HG03039 (cell line): Measurements from ENCODE around the gene C19orf38.
A peak's percentile ranks its signal among the peaks of the same experiment; 100 is the strongest.
"Not testable (repeated sequence)": the region's sequence is repeated elsewhere in the genome, so short reads cannot be mapped to it uniquely, and the experiment has no call there.

Source experiments
- ATAC-seq: cut with Tn5 transposase; IDR thresholded peaks from one replicate; pipeline ENCODE4 v1.9.1; 2021; ENCODE audit warnings: mild to moderate bottlenecking, moderate library complexity; ENCODE audit not compliant: unreplicated experiment

The C19orf38 gene

DNA sequence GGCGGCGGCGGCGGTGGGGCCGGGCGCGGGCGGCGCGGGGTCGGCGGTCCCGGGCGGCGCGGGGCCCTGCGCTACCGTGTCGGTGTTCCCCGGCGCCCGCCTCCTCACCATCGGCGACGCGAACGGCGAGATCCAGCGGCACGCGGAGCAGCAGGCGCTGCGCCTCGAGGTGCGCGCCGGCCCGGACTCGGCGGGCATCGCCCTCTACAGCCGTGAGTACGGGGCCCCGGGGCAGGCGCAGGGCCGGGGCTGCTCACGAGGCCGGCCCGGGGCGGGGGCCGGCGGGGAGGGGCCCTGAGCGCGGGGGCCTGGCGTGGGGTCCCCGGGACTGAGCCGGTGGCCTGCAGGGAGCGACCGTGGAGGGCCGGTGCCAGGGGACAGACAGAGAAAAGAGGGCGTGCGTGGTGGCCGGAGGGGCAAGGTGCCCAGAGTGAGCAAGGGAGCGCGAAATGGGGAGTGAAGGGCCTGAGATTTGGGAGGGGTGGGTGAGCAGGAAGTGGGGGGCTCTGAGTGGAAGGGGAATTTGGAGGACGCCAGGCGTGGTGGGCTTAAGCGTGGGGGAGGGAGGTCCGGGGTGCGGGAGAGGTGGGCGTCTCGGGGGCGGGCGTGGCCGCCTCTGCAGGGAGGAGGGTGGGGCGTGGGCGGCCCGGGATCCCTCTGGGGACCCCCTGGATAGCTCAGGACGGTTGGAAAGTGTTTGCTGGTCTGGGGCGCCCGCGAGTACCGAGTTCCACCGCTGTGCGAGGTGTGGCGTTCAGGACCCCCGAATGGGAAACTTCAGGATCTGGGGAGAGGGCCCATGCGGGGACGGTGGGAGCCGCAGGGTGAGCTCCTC is 23.7 kb downstream of the C19orf38 start:
- ATAC-seq, result peak; percentile 13

DNA sequence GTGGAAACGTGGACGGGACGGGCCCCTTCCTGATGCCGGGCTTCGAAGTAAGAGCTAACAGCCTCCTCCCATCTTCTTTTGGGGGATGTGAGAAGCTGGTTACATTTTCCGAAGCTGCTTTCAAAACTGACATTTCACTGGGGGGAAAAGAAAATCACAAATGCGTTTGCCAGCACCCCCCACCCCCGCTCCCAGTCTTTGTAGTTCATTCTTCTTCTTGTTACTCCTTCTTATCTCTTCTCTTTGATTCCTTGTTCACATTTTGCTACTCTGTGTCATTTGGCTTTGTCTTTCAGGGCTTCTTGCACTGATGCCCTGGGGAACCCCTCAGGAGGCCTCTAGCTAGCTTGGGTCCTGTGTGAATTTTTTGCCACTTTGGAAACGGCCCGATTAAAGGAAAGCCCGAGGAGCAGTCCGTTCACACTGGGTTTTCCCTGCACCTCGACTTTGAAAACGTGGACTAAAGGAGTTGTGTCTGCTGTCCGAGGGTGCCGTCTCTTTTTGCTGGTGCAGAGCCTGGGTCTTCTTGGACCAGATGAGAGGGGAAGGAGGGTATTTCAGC is 24.4 kb downstream of the C19orf38 start:
- no peak for ATAC-seq

DNA sequence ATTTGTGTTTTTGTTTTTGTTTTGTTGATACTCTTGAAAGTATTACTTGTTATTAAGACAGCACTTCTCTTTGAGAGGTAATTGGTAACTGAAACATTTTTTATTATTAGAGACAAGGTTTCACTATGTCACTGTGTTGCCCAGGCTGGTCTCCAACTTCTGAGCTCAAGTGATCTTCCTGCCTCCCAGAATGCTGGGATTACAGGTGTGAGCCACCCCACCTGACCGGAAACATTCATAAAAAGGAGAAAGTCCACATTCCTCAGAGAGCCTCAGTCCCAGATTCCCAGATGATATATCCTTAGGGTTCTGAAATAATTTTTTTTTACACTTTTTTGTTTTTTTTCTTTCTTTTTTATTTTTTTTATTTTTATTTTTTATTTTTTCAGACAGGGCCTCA is 25.8 kb downstream of the C19orf38 start:
- ATAC-seq, result no peak

DNA sequence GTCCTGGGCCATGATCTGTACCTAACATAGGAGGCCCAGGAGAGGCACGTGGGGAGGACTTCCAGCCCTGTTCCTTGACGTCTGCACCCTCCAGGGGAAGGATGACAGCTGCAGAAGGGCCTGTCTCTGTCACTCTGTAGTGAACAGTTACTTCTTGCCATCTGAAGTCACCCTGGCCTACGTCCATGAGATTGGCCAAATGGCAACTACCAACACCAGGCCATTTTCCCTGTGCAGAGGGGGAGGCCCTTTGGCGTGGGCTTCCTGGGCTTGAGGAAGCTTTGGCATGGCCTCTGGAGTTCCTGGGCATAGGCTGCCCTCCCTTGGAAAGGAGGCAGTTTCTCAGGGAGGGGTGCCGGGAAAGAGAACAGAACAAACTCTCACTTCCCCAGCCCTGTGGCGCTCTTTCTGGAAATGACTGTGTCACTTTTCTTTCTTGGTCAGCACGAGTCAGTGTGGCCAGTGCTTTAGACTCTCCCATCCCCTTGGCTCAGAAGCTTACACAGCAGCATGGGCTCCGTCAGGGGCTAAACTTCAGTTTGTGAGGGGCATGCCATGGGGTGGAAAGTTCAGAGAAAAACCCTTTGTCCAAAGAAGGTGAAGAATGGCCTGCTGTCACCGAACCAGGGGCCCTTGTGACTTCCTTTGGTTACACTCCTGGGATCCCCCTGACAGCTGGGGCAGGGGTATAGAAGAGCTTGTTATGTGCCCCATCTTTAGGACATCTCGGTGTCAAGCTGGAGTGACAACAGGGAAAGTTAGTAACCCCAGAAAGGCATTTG is 28.4 kb downstream of the C19orf38 start:
- peak; percentile 45 for ATAC-seq

DNA sequence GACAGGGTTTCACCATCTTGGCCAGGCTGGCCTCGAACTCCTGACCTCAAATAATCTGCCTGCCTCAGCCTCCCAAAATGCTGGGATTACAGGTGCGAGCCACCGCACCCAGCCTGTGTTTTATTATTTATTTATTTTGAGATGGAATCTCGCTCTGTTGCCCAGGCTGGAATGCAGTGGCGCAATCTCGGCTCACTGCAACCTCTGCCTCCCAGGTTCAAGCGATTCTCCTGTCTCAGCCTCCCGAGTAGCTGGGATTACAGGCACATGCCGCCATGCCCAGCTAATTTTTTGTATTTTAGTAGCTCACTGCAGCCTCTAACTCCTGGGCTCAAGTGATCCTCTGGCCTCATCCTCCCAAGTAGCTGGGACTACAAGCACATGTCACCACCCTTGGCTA is 29.4 kb downstream of the C19orf38 start:
- not testable (repeated sequence) for ATAC-seq

DNA sequence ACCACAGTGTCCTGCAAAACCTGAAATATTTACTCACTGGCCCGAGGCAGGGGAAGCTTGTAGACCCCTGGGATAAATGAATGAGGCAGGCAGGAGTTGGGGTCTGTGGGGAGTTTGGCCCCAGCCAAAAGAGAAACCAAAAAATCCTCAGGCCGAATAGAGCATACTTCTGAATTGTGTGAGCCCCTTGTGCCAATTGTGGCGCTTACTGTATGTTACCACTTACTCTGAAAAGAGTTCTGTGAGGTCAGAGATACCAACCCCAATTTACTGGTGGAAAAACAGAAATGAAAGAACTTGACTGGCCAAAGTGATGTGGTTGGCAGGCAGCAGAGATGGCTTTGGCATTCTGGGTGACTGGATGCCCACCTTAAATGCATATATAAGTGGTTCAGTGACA is 30.0 kb downstream of the C19orf38 start:
- no peak for ATAC-seq

DNA sequence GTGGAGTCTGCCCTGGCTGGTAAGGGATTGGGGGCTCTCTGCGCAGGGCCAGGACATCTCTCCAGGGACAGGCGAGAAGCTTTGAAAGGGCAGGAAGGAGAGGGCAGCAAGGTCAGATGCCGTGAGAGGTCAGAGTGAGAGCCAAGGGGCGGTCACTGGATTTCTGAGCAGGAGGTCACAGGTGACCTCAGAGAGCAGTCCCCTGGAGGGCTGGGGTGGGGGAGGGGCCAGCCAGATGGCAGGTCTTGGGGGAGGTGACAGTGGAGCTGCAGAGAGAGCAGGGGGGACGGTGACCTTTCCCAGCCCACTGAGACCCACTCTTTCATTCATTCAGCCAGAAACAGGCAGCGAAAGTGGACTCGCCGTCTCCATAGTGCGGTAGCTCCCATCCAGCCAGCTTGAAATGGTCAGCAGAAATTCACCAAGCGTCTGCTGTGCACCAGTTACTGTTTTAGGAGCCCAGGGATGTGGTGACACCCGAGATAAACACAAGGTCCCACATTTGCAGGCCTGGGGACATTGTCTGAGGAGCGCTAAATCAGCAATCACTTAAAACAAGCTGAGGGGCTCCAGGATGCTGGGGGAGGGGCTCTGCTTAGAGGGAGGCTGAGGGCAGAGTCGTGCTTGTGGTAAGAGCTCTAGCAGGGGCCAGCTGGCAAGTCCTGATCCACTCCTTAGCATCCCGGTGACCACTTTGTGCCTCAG is 33.3 kb downstream of the C19orf38 start:
- ATAC-seq, result no peak

DNA sequence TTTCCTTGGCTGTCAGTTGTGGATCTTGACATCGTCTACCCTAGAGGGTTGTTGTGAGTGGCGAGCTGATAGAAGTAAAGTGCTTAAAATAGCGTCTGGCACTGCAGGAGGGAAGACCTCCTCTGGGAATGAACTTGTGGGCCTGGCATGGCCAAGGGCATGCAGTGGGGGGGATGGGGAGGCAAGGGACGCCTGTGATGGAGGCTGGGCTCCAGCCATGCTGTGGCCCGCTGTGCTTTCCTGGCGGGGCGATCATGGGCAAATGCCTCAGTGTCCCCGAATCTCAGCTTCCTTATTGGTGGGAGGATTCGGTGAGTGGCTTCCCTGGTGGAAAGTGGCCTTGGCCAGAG is 33.9 kb downstream of the C19orf38 start:
- ATAC-seq, result no peak

DNA sequence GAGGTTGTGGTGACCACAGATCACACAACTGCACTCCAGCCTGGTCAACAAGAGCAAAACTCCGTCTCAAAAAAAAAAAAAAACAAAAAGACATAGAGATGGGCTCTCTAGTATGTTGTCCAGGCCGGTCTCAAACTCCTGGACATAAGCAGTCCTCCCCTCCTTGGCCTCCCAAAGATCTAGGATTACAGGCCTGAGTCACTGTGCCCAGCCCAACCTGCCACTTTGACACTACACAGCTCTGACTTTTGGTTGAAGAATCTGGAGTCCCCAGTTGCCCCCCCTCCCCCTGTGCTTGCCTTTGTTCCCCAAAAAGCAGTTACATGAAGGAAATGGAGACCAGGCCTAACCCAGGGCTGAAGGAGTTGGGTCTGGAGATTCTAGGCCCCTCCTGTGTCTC is 36.1 kb downstream of the C19orf38 start:
- ATAC-seq, result no peak

DNA sequence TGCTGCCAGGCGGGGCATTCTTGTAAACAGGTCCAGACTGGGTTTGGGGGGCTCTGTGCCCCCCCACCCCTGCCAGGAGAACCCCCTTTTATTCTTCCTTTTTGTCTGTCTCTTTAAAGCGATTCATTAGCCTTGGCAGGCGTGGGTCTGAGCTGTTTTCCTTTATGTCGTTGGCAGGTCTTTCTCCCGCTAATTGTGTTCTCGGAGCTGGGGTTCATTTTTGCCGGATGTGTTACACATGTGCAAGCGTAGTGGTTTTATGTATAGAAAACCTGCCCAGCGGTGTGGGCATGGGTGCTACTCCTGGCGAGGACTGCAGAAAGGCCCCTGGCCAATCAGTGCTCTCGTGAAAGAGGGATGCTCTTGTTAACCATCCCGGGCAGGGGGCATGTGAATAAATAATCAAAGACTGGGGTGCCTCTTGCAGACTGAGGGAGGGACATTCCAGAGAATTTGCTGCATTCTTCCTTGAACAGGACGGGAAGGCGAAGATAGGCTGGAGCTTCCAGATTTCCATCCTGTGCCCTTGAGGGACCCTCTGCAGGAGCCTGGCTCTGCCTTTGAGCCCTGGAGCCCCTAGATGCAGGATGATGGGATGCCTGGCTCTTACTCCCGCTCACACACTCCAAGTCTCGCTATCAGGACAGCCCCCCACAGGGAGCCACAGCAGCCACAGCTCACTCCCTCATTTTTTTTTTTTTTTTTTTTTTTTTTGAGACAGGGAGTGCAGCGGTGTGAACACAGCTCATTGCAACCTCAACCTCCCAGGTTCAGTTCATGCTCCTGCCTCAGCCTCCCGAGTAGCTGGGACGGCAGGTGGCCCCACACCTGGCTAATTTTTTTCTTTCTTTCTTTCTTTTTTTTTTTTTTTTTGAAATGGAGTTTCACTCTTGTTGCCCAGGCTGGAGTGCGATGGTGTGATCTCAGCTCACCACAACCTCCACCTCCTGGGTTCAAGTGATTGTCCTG is 37.3 kb downstream of the C19orf38 start:
- no peak for ATAC-seq

DNA sequence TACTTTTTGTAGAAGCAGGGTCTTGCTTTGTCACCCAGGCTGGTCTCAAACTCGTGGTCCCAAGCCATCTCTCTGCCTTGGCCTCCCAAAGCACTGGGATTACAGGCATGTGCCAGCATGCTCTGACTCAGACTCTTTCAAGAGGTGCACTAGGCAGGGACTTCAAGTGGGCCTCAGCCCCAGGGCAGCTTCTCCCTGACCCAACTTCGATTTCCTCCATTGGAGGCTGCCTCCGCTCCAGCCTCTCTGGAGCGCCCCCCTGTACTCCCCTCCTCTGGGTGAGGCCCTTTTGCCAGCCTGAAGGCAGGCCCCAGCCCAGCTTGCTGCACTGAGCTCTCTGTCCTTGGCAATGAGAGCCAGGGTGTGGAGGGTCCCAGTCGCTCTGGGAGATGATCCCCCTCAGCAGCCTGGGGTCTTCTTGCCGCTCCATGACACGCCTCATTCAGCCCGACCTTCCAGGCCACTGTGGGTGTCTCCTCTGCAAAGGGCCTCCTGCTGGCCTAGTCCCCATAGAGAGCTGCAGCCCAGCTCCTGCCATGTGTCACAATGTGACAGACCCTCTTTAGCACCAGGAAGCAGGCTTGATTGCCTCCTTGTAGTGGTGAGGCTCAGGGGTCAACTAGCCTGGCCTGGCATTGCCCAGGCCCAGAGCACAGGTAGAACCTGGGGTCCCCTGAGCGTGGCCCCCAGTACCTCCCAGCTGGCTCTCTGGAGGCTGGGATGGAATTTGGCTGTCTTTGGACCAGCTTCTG is 39.6 kb downstream of the C19orf38 start:
- no peak for ATAC-seq

DNA sequence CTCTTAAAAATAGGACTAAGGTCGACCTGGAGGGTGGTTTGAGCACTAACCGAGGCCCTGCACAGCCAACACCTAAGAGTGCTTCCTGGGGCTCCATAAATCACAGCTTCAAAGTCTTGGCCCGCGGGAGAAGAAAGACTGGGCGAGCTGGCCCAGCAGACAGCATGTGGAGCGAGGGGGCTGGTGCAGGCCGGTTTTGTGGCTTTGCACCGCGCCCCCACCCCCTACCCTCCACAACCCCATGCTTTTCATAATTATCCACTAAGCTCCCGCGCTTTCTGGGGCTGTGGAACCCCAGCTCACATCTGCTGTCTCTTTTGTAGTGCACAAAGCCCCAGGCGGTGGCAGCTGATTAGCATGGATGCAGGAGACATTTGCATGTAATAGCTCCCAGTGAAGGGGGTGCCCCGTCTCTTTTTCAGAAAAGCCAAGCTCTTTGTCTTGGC is 40.2 kb downstream of the C19orf38 start:
- no peak for ATAC-seq

DNA sequence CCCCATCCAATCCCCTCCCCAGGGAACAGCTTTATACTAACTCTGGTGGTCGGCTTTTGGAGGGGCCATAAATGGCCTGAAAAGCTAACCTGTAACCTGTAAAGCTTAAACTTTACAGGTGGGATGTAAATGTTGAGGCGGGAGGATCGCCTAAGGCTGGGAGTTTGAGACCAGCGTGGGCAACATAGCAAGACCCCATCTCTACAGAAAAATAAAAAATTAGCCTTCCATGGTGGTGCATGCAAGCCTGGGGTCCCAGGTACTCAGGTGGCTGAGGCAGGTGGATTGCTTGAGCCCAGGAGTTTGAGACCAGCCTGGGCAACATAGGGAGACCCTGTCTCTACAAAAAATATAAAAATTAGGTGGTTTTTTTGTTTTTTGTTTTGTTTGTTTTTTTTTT is 41.7 kb downstream of the C19orf38 start:
- ATAC-seq, result no peak

DNA sequence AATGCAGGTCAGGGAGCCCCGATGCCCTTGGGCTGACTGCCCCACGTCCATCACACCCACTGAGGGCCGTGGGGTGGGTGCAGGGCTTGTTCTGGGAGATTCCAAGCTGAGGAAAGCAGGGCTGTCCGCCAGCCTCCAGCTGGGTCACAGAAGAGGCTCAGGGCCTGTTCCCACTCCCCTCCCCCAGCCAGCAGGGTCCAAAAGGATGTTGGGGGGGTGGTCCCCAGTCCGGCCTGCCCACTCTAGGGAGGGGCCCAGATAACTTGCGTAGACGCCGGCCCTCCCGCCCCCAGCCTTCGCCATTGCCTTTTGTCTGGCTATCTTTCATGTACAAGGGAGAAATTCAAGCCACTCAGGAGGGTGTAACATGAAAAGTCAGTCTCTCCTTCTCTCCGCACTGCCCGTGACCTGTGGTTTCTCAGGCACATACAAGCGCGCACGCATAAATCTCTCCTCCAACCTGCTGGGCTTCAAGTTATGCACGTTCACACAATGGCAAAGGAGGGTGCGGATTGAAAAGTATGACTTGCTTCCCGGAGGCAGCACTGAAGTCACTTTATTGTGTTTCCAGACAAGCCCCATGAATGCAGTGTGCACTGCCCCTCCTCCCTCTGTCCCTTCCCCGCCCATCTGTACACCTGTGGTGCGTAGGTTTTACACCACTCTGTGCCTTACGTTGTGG is 43.3 kb downstream of the C19orf38 start:
- ATAC-seq, result no peak

DNA sequence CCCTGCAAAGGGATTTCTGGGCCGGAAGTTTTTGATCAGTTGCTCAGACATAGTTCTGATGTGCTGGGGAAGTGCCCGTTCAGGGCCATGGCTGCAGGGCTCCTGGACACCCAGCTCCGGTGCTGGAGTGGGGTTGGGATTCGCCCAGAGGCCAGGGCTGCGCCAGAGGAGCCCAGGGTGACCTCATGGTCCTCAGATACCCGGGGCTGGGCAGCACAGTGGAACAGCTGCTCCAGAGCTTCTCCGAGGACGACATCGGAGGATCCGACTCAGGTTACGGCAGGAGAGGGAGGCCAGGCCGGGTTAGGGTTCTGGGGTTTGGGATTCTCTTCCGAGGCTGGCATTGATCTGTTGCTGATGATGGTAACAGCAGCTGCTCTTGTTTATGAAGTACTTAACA is 44.0 kb downstream of the C19orf38 start:
- ATAC-seq, result no peak

DNA sequence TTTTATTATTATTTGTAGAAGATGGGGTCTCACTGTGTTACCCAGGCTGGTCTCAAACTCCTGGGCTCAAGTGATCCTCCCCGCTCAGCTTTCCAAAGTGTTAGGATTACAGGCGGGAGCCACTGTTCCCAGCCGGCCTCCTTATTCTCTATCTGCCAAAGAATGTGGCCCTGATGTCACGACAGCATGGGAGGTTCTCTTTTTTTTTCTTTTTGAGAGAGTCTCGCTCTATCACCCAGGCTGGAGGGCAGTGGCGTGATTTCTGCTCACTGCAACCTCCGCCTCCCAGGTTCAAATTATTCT is 46.6 kb downstream of the C19orf38 start:
- ATAC-seq, result no peak

DNA sequence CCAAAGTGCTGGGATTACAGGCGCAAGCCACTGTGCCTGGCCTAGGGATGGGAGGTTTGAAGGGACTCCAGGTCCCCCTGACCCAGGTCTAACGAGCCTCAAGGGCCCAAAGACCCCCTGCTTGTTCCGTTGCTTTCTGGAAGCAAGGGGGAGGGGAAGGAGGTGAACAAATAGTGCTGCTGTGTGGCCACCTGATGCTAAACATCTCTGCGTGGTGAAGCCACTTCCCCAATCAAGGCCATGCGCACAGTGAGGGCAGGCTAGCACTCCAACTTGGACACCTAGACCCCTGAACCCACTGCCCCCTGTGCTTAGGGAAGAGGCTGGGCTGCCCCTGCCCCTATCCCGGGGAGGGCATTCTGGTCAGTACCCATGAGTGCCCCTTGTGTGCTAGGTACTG is 47.1 kb downstream of the C19orf38 start:
- ATAC-seq, result no peak

DNA sequence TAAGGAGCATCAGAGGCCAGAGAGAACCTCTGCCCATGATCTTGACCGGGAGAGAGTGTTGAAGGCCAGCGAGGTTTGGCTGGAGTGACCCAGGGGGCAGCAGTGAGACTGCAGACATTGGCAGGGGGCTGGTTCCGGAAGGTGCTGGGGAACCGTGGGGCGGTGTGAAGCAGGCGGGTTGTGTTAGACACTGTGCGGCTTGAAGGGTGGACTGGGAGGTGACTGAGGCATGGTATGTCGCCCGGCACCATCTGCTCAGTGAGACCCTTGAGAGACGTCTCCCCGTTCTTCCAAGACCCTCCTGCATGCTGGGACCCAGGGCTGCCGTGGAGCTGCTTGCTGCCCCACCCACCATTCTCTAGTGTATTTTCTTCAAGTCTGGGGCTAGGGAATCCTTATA is 47.7 kb downstream of the C19orf38 start:
- no peak for ATAC-seq

DNA sequence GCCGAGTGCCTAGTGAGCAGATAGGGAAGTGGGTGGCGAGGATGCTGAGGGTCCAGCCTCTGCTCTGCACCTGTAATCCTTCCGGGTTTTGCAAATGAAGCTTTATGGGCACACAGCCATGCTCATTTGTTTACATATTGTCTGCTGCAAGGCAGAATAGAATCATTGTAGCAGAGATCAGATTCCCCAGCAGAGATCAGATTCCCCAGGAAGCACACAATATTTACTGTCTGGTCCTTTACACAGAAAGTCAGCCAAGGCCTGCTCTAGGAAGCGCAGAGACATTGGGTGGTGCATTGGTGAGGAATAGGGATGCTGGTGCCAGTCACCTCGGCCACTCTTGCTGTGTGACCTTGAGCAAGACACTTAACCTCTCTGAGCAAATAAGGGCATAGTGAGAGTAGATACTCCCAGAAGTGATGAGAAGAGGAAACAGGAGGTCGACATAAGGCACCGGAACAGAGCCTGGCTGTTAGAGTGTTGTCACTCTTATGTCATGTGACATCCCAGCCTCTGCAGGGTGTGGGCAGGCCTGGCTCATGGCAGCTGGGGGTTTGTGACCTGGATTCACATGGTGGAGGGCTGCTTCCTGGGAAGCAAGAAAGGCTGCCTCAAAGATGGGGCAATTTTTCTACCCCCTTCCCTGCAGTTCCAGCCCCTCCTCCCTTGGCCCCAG is 48.8 kb downstream of the C19orf38 start:
- ATAC-seq, result no peak
